GM15510 (cell line): Measurements from ENCODE around the gene PLK5.

ENCODE experiments used
- POLR2A ChIP-seq: IDR thresholded peaks from 3 replicates; pipeline ENCODE4 v1.6.1; 2011; ENCODE audit warnings: borderline replicate concordance; ENCODE audit not compliant: insufficient read length; ENCODE audit errors: extremely low read depth

Gene PLK5

DNA sequence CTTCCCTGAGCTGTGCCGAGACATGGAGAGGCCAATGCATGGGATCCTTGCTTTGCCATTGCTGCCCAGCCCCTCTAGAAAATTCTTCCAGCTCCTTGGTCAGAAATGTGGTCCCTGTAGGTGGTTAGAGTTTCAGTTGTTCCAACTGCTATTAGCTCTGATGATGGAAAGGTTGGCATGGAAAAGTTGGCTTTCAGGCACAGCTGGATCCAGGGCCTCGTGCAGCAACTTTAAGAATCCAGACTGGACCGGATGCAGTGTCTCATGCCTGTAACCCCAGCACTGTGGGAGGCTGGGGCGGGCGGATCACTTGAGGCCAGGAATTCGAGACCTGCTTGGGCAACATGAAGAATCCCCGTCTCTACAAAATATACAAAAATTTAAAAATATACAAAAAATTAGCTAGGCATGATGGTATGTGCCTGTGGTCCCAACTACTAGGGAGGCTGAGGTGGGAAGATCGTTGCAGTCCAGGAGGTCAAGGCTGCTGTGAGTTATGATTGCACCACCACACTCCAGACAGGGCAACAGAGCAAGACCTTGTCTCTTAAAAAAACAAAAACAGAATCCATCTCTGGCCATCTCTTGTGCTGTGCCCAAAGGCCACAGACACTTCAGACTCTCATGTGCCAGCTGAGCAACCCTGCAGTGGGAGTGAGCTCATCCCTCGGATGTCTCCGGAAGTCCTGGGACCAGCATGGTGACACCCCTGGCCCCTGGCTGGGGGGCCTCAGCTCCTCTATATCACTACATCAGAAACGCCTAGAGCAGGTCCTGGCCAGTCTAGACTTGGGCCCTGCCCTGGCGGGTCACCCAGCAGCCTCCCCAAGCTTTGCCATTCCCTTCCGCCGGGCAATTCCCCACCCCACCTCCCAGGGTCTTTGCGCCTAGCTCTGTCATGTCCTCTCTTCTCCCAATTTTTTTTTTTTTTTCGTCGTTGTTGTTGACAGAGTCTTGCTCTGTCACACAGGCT, 27.5 kb downstream of the PLK5 start:
- no peak for TF ChIP-seq POLR2A

DNA sequence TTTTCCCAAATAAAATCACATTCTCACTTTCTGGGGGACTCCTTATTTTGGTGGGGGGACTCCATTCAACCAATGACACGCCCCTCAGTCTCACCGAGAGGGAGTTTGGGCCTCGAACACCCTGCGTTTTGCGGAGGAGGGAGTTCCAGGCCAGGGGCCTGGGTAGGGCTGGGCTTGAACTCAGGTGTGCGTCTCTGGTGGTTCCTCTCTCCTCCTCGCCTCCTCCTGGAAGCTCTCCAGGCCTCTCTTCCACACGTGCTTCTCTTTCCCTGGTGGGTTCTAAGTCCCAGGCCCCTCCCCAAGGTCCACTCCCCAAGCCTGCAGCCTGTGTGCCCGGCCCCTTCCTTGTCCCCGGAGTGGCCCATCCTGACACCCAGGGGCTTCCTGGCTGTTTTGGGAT, 29.5 kb downstream of the PLK5 start:
- no peak for TF ChIP-seq POLR2A

DNA sequence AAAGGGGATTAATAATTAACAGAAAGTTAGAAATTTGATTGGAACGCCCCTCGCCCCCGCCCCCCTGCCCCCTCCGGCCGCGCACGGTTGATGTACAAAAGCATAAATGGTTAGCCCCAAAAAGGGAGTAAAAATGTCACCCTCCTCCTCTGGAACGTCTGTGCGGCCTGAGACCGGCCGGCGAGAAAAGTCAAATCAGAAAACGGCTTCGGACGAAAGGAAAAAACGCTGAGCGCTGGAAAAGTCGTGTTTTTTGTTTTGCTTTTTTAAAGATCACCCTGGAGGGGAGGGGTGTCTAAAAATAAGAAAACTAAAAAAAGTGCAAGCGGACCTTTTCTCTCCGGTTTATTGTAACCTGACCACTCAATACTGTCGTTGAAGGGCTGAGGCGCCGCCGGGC, 31.1 kb downstream of the PLK5 start:
- no peak for TF ChIP-seq POLR2A

DNA sequence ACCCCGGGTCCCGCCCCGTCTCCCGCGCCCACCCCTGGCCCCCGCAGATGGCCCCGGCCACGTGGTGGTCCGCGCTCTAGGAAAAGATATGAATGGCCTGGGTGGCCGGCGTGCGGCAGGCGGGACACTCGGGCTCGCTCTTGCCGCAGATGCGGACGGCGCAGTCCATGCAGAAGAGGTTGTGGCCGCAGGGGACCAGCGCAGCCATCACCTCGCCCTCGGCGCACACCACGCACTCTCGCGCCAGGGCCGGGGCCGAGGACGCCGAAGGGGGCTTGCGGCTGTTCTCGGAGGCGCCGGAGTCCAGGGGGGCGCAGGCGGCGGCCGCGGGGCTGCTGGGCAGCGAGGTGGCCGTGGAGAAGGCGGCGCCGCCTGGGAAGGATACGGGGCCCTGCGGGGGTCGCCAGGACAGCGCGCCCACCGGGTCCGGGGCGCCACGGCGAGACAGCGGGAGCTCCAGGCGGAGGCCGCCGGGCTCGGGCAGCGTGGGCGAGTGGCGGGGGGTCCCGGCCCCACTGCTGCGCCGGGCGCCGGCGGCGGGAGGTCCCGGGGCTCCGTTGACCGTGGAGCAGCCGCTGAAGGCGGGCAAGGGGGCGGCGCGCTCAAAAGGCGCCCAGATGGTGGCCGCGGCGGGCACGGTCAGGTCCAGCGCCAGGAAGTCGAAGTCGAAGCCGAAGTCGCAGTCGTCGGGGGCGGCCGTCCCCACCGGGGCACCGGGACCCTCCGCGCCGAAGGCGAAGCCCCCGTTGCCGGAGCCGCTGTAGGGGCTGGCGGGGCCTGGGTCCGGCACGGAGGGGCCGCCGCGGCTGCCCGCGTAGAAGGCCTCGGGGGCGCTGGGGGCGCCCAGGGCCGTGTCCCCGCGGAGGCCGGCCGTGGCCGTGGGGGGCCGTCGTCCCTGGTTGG, 31.9 kb downstream of the PLK5 start:
- TF ChIP-seq POLR2A, result no peak

DNA sequence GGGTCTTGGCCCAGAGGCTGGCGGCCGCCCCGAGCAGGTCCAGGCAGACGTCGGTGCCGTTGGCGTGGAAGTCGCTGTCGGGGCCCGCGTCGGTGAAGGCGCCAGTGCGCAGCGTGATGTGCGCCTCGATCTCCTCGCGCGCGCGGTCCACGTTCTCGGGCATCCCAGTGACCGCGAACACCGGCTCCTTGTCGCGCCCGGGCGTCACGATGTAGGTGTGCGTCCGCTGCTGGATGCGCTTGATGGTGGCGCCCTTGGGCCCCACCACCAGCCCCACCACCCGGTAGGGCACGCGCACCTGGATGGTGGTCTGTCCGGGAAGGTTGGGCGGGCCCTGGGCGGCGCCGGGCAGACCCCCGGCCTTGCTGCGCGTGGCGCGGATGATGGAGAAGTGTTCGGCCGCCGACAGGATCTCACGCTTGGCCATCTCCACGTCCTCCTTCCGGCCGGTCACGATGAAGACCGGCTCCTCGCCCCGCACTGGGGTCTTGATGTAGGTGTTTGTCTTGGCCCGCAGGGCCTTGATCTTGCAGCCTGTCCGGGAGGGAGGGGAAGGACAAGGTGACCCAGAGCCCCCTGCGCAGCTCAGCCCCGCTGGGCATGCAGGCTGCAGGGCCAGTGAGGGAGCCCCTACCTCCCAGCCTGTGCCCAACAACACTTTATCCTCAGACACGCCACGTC, 32.7 kb downstream of the PLK5 start:
- no peak for TF ChIP-seq POLR2A

DNA sequence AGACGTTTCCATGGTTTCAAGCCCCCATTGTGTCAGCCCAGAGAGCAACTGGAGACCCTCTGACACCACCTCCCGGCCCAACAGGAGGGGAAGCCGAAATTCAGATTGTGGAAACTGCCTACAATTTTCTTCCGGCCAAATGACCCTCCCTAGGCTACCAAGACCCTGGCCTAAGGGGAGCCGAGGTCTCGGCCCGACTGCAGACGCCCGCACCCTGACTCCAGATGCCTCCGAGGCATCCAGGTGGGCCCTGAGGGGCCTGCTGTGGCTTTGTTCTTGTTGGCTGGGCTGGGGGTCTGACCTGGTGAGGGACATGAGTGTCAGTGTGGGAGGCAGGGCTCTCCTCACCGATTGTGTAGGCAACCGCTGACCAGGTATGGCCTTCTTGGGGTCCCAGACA, 34.7 kb downstream of the PLK5 start:
- no peak for TF ChIP-seq POLR2A

DNA sequence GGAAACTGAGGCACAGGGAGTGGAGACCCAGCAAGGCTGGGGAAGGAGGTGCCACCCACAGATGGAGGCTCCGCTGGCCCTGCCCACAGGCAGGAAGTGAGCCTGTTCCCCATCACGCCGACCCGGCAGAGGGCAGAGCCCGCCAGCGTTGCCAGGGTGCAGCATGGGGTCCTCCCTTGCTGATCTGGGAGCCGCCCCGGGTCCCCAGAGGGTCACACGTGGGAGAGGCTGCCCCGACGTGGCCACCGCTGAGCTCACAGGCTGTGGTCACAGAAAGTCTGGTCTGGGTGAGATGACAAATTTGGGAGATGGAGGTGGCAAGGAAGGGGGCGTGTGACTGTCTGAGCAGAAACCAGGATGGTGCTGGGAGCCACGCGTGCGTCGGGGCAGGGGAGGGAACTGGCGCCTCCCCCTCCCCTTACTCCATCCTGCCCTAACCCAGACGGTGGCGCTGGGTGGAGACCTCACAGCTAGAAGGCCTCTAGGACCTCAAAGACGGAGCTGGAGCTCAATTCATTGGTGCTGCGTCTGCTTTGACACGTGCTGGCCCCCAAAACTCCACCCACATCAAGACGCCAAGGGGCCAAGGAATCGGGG, 36.5 kb downstream of the PLK5 start:
- TF ChIP-seq POLR2A, result no peak

DNA sequence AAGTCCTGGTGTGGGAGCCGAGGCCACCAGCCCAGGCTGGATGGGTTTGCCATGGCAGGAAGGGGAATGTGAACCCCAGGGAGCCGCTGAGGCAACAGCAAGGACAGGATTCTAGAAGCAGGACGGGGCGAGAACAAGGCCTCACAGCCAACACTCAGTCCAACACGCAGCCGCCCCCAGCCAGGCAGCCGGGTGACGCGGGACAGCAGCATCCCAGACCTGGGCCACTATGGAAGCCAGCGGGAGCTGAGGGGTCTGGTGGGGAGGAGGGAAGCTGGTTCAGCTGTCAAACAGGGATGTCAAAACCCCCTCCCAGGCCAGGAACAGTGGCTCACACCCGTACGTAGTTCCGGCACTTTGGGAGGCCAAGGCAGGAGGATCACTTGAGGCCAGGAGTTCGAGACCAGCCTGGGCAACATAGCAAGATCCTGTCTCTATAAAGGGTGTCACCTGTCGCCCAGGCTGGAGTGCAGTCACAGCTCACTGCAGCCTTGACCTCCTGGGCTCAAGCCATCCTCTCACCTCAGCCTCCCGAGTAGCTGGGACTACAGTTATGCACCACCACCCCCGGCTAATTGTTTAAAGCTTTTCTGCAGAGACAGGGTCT, 37.5 kb downstream of the PLK5 start:
- no peak for TF ChIP-seq POLR2A

DNA sequence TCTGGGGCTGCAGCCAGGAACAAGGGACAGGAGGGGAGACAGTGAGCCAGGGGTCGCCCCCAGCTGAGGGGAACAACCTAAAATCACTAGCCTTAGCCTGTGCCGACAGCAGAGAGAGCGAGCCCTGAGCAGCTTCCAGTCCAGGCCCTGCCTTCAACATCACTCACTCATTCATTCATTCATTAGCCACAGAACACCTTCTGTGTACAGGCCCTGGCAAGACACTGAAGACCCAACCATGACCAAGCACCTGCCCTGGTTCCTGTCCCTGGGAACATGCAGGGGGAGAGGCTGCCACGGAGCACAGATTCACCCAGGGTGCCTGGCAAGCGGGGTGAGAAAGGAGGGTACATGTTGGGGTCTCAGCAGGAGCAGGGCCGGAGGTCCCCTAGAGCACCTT, 39.4 kb downstream of the PLK5 start:
- no peak for TF ChIP-seq POLR2A

DNA sequence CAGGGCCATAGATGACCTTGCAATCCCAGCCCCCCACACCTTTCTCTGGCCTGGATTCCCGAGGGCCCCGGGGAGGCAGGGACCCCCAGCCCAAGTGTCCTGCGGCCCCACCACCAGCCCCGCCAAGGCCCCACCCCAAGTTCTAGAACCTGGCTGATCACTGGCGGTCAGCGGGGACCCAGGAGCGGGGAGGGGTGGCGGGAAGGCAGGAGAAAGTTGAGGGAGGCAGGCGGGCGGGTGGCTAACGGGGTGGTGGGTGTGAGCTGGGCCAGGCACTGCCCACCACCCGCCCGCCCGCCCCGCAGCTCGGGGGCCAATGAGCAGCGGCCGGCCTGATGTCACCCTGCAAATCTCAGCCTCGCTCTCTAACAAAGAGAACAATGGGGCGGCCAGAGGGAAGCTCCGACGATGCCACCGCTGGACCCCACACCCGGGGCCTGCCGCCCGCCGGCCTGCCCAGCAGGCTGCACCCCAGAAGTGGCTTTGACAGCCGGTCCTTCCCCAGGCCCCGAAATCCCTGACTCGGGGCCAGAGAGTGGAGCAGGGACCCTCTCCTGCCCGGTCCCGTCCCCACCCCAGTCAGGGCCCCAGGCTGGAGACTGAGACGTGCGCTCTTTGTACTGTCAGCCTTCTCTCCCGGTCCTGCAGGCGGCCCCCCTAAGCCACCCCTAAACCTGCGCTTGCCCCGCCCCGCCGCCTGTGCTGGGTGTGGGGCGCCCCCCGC, 42.7 kb downstream of the PLK5 start:
- no peak for TF ChIP-seq POLR2A

DNA sequence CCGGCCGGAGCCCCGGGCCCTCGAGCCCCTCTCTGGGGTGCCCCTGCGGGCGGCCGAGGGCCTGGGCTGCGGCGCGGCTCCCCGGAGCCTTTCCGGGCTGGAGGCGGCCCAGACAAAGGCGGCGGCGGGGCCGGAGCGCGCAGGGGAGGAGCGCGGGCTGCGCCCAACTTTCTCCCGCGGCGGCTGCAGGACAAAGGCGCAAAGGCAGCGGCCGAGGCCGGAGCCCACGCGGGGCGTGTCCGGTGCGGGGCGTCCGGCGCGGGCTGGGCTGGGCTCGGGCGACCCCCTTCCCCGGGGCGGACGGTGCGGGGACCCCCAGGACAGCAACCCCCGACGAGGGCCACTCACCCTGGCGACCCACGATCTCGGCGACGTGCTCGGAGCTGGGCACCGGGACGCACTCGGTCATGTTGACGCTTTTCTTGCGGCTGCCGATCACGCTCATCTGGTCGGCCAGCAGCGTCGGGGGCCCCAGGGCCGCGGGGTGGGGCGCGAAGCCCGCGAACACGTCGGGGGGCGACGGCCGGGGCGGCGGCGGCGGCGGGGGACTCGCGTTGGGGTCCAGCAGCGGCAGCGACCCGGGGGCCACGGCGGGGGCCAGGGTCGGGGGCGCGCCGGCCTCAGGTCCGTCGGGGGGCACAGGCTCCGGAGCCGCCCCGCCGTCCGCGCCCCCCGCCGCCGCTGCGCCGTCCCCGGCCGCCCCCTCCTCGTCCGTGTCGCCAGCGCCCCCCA, 43.4 kb downstream of the PLK5 start:
- no peak for TF ChIP-seq POLR2A

DNA sequence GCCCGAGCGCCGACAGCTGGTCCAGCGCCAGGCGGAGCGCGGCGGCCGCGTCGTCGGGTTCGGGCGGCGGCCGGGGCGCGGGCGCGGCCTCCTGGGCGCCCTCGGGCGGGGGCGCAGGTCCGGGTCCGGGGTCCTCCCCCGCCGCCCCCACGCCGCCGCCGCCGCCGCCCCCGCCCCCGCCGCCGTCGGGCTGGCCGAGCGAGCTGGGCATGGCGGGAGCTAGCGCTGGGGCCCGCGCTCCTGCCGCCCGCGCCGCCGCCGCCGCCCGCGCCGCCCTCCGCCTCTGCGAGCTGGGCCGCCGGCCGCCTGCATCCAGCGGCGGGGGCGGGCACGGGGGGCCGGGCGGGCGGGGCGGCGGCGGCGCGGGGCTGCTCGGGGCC, 44.0 kb downstream of the PLK5 start:
- no peak for TF ChIP-seq POLR2A

DNA sequence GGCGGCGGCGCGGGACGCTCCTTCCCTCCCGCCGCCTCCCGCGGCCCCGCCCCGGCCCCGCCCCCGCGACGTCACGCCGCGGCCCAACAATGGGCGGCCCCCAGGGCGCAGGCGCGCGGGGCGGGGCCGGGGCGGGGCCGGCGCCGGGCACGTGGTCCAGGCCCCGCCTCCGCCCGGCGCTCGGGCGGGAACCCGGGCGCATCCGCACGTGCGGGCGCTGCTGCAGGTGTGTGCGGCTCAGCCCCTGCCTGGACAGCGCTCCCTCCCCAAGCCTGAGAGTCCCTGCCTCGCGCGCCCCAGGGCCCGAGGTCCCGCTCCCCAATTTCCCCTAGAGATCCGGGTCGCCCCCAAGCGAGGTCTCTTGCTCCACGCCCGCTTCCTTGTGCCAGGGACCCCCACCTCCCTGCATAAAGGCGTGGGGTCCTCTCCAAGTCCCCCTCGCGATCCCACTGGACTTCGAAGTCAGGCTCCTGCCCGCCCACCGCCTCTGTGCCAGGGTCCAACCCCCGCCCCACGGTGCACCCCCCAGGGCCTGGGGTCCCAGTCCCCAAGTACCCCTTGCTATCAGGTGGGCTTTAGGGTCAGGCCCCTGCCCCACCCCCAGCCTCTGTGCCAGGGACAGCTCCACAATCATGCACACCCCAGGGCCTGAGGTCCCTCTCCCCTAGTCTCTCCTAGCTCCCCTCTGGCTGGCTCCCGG, 44.6 kb downstream of the PLK5 start, which contains the start of gene MEX3D:
TSS of gene MEX3D (minus strand) at position 6 of the 700 bp plus-strand sequence. CDS start 267 bp downstream, outside the sequence.
- TF ChIP-seq POLR2A, result no peak

DNA sequence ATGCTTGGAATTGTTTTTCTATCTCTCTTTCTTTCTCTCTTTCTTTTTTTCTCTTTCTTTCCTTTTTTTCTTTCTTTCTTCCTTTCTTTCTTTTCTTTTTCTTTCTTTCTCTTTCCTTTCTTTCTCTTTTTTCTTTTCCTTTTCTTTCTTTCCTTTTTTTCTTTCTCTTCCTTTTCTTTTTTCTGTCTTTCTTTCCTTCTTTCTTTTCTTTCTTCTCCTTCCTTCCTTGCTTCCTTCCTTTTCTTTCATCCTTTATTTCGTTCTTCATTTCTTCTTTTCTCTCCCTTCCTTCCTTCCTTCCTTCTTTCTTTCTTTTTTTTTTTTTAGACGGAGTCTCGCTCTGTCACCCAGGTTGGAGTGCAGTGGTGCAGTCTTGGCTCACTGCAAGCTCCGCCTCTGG, 46.1 kb downstream of the PLK5 start:
- TF ChIP-seq POLR2A, result no peak
